Colonic mucosa (tissue), 4 donors: ENCODE measurements around the gene EPHA1. TPM values are rescaled to one million over a fixed set of nuclear protein-coding genes. Genes with fewer than 3 reads are reported as not detected.

Experiments
- DNase-seq: peaks from one replicate; pipeline ENCODE4 v3.0.0-alpha.2; 2020
- H3K27ac ChIP-seq: fragments of 200-600 bp; one replicate; pipeline ENCODE4 v1.8.0; 2021
- H3K27me3 ChIP-seq: fragments of 200-600 bp; one replicate; pipeline ENCODE4 v1.8.0; 2021
- H3K36me3 ChIP-seq: fragments of 200-600 bp; one replicate; pipeline ENCODE4 v1.8.0; 2021
- H3K4me1 ChIP-seq: fragments of 200-600 bp; one replicate; pipeline ENCODE4 v1.8.0; 2021; ENCODE audit warnings: mild to moderate bottlenecking
- H3K4me3 ChIP-seq: fragments of 200-600 bp; one replicate; pipeline ENCODE4 v1.8.0; 2021
- H3K9ac ChIP-seq, 2 donors: one replicate each; pipeline ENCODE4 v1.7.0; 2013; ENCODE audit warnings: control low read depth in 2 of 2, low read depth in 2 of 2, low read length in 2 of 2
- H3K9me3 ChIP-seq: fragments of 200-600 bp; one replicate; pipeline ENCODE4 v1.8.0; 2021
- CTCF ChIP-seq: fragments of 200-600 bp; IDR thresholded peaks from one replicate; pipeline ENCODE4 v1.8.0; 2022; ENCODE audit warnings: antibody characterized with exemption, mild to moderate bottlenecking
- intact Hi-C: fragments of 100-400 bp; cut with DNase I; formaldehyde crosslinking; loops from one replicate; pipeline ENCODE4 v1.14.1; 2022
- total RNA-seq, 2 donors: library from RNA; stranded (reverse); fragmentation: NEBNext Ultra II Directional in 1 of 2; extraction: Animal tissue kit (Norgen Biotek cat#: 25700) in 1 of 2; gene quantifications; one replicate each; pipeline ENCODE4 v1.2.1, GENCODE V29; 2021
- donor health status: healthy.
- donor health status: DM: no; HTN: no; CAD: no.
- donor health status: DM: no; HTN: no; CAD: no.

Gene EPHA1
- total RNA-seq, 2 donors from 2014 or later: 16.0 to 18.4 TPM

GRCh38 chr7:143398616-143399015 is 10.0 kb downstream of the EPHA1 start:
- intact Hi-C loops: no loop called here
- no peaks in the 10 kb centered on the region for H3K36me3 ChIP-seq

GRCh38 chr7:143397710-143398530 is 10.7 kb downstream of the EPHA1 start:
- Histone ChIP-seq H3K4me1 (no peaks in the 10 kb centered on the region), H3K9ac (no peak overlapping the region), H3K27ac (no peak overlapping the region), H3K36me3 (no peaks in the 10 kb centered on the region), H3K4me3 (no peak overlapping the region), H3K9me3 (no peaks in the 10 kb centered on the region), H3K27me3 (no peaks in the 10 kb centered on the region)
- intact Hi-C loops: no loop called here
- TF ChIP-seq CTCF: no peak
- no peak for DNase-seq

More at GRCh38 chr7:143398616-143399015, 10.0 kb downstream of the EPHA1 start:
- Histone ChIP-seq H3K4me3 (no peak overlapping the region), H3K9ac (no peak overlapping the region), H3K27me3 (no peaks in the 10 kb centered on the region), H3K9me3 (no peaks in the 10 kb centered on the region), H3K4me1 (no peaks in the 10 kb centered on the region), H3K27ac (no peak overlapping the region)
- no peak for TF ChIP-seq CTCF
- no peak for DNase-seq

GRCh38 chr7:143396625-143397556 is 11.8 kb downstream of the EPHA1 start:
- Histone ChIP-seq H3K27me3 (no peaks in the 10 kb centered on the region), H3K9me3 (no peaks in the 10 kb centered on the region), H3K4me1 (peaks cover under 1% of the 10 kb centered on the region), H3K4me3 (no peak overlapping the region), H3K27ac (no peak overlapping the region), H3K9ac (no peak overlapping the region), H3K36me3 (no peaks in the 10 kb centered on the region)
- intact Hi-C loops: no loop called here
- DNase-seq: no peak
- no peak for TF ChIP-seq CTCF

- Histone ChIP-seq H3K27ac (no peak overlapping the region), H3K27me3 (no peaks in the 10 kb centered on the region), H3K9me3 (no peaks in the 10 kb centered on the region), H3K4me3 (no peak overlapping the region), H3K4me1 (peaks cover 6% of the 10 kb centered on the region), H3K36me3 (no peaks in the 10 kb centered on the region), H3K9ac (no peak overlapping the region)
- DNase-seq: no peak
- no peak for TF ChIP-seq CTCF
- intact Hi-C loops: no loop called here
Measured at GRCh38 chr7:143396182-143396581, 12.5 kb downstream of the EPHA1 start.
